Psoas muscle (tissue), 8 donors: Measurements from ENCODE around the gene TTC5. TPM values are rescaled to one million over a fixed set of nuclear protein-coding genes. Genes with fewer than 3 reads are reported as not detected.
A peak's percentile ranks its signal among the peaks of the same experiment; 100 is the strongest.

ENCODE experiments used
- ATAC-seq, 4 donors: fragments of 200-7000 bp; cut with Tn5 transposase; one replicate each; pipeline ENCODE4 v1.9.1; 2020; ENCODE audit warnings: moderate library complexity in 3 of 4, mild to moderate bottlenecking in 2 of 4
- DNase-seq, 2 donors: peaks; one replicate each; pipeline ENCODE4 v3.0.0-alpha.2; 2020
- H3K27ac ChIP-seq: fragments of 200-600 bp; one replicate; pipeline ENCODE4 v1.8.0; 2022
- H3K27me3 ChIP-seq, 3 donors: fragments of 200-600 bp in 1 of 3; one replicate each; pipeline versions ENCODE4 v1.6.1 to v1.8.0; 2013 to 2022; ENCODE audit warnings: low read length in 2 of 3, mild to moderate bottlenecking in 2 of 3, moderate library complexity in 1 of 3; ENCODE audit not compliant: insufficient read depth in 3 of 3
- H3K36me3 ChIP-seq, 2 donors: fragments of 200-600 bp in 1 of 2; one replicate each; pipeline versions ENCODE4 v1.6.1 to v1.8.0; 2013 to 2022; ENCODE audit warnings: low read depth in 1 of 2, mild to moderate bottlenecking in 1 of 2, moderate library complexity in 1 of 2; ENCODE audit not compliant: insufficient read depth in 1 of 2
- H3K4me1 ChIP-seq: fragments of 200-600 bp; one replicate; pipeline ENCODE4 v1.8.0; 2022
- H3K4me3 ChIP-seq: fragments of 200-600 bp; one replicate; pipeline ENCODE4 v1.8.0; 2022; ENCODE audit warnings: mild to moderate bottlenecking
- H3K9me3 ChIP-seq: fragments of 200-600 bp; one replicate; pipeline ENCODE4 v1.8.0; 2022
- WGBS, 3 donors: extraction: QIAGEN DNeasy Blood & Tissue Kit; methylation state at CpG; one replicate each; pipeline versions ENCODE4 v1.1.6 to v1.1.7; 2013; 5-methylcytosine and 5-hydroxymethylcytosine counted together
- intact Hi-C, 2 donors: fragments of 100-400 bp; cut with DNase I; formaldehyde crosslinking; loops; one replicate each; pipeline versions ENCODE4 v1.11.0 to v1.14.2; 2022
- polyA plus RNA-seq, 3 donors: library from polyadenylated mRNA; stranded (reverse); fragments of 200-250 nt; gene quantifications; one replicate each; pipeline ENCODE4 v1.2.3, GENCODE V29; 2013
- total RNA-seq, 4 donors: library from RNA; stranded (reverse); fragmentation: NEBNext Ultra II Directional in 2 of 4; extraction: Animal tissue kit (Norgen Biotek cat#: 25700) in 2 of 4; gene quantifications; one replicate each; pipeline versions ENCODE4 v1.2.1 to v1.2.4, GENCODE V29; 2021 to 2023
- TF ChIP-seq, protein P1 (sequence below): fragments of 200-600 bp; IDR thresholded peaks from one replicate; pipeline ENCODE4 v1.8.0; 2022; ENCODE audit warnings: antibody characterized with exemption
- donor health status: healthy with polysubstance abuse.
- donor health status: DM: no; HTN: no; CAD: no; lungs with moderate emphysema.
- donor health status: Bipolar disorder and iron deficiency.
- donor health status: healthy.
- donor health status: DM: yes; HTN: yes; CAD: no.
- donor health status: DM: no; HTN: no; CAD: no.
- donor health status: DM: no; HTN: no; CAD: no.
- donor health status: DM: yes; HTN: yes; CAD: no.

The TTC5 gene
- total and polyA plus RNA-seq, 7 donors = 3.2 to 10.4 (median 6.2) TPM

DNA sequence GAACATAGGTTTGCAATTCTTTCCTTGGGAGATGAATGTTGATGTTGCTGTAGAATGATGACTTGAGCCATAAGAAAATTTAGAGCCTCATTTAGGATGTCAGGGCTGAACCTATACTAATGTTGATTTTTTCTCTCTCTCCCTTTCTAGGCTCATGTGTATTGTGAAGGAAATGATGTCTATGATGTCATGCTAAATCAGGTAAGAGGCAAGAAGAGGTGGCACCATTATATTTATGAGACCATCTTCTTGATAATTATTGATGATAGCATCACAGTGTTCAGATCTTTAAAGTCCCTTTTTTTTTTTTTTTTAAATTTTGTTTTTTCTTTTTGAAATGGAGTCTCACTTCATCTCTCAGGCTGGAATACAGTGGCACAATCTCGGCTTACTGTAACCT is 41.0 kb upstream of the TTC5 start:
- no peak for DNase-seq
- Histone ChIP-seq H3K36me3 (peaks cover 4 to 69% of the 10 kb centered on the region in 2 donors), H3K4me3 (no peak overlapping the region), H3K4me1 (peaks cover 4% of the 10 kb centered on the region), H3K27me3 (no peaks in the 10 kb centered on the region), H3K27ac (no peak overlapping the region), H3K9me3 (no peaks in the 10 kb centered on the region)
- ATAC-seq = no peak
- TF ChIP-seq, protein P1, sequence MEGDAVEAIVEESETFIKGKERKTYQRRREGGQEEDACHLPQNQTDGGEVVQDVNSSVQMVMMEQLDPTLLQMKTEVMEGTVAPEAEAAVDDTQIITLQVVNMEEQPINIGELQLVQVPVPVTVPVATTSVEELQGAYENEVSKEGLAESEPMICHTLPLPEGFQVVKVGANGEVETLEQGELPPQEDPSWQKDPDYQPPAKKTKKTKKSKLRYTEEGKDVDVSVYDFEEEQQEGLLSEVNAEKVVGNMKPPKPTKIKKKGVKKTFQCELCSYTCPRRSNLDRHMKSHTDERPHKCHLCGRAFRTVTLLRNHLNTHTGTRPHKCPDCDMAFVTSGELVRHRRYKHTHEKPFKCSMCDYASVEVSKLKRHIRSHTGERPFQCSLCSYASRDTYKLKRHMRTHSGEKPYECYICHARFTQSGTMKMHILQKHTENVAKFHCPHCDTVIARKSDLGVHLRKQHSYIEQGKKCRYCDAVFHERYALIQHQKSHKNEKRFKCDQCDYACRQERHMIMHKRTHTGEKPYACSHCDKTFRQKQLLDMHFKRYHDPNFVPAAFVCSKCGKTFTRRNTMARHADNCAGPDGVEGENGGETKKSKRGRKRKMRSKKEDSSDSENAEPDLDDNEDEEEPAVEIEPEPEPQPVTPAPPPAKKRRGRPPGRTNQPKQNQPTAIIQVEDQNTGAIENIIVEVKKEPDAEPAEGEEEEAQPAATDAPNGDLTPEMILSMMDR = no peak
- intact Hi-C loops = loop anchor here (5.0 kb wide), 1 partner anchor 61 kb away; no protein-coding TSS in a partner anchor
- 89 to 100% (median 98%) methylated on average over 1 of the region's 1 CpG for WGBS, 3 donors

DNA sequence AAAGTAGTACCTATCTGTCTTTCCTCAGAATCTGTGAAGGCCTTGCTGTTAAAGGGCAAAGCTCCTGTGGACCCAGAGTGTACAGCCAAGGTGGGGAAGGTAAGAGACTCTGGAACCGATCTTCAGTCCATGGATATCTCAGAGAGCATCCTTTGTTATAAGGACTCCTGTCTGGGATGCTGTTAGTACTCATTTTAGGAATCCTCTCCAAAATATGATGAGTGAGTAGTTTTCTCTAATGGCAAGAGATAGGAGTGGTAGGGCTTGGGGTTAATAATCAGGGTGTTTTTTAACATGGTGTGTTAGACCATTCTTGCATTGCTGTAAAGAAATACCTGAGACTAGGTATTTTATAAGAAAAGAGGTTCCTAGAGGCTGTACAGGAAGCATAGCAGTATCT is 39.6 kb upstream of the TTC5 start:
- TF ChIP-seq, protein P1 = no peak
- 94 to 100% (median 96%) methylated on average over 1 of the region's 1 CpG for WGBS, 3 donors
- Histone ChIP-seq H3K27me3 (no peaks in the 10 kb centered on the region), H3K4me3 (no peak overlapping the region), H3K4me1 (peaks cover 4% of the 10 kb centered on the region), H3K9me3 (no peaks in the 10 kb centered on the region), H3K36me3 (peaks cover 4 to 55% of the 10 kb centered on the region in 2 donors), H3K27ac (no peak overlapping the region)
- ATAC-seq = no peak
- DNase-seq = no peak
- intact Hi-C loops = loop anchor here (5.0 kb wide), 1 partner anchor 62 kb away; no protein-coding TSS in a partner anchor

DNA sequence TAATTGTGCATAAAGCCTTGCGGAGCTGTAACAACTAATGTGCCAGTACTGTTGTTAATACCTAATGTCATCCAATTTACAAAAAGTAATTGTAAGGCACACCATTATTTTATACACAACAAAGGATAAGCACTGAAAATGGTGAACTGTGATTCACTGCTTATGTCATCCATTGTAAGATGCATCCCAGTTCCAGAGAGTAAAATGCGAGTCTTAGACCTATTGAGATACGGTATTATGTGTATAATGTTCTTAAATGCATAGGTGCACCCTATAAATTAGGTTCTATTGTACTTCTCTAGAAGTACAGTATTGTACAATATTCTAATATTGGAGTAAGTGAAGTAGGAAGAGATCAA is 38.1 kb upstream of the TTC5 start:
- no peak for ATAC-seq
- TF ChIP-seq, protein P1 = no peak
- peaks cover 2 to 40% of the 10 kb centered on the region in 2 donors for H3K36me3 ChIP-seq
- WGBS, 3 donors = 0 to 2% (median 1%) methylated on average over 3 of the region's 3 CpGs
- no peaks in the 10 kb centered on the region for H3K9me3 ChIP-seq
- intact Hi-C loops = loop anchor here (2.0 to 5.0 kb wide), 2 partner anchors 111 to 118 kb away; partner anchors contain the start of genes APEX1 (in 1 of the 2), OSGEP (in 1 of the 2) and PIP4P1 (in 1 of the 2)
- peak overlapping the region; percentile 90 for H3K4me3 ChIP-seq
- H3K4me1 ChIP-seq = peaks cover 4% of the 10 kb centered on the region
- H3K27me3 ChIP-seq = no peaks in the 10 kb centered on the region
- DNase-seq = no peak
- peak overlapping the region; percentile 93 for H3K27ac ChIP-seq

DNA sequence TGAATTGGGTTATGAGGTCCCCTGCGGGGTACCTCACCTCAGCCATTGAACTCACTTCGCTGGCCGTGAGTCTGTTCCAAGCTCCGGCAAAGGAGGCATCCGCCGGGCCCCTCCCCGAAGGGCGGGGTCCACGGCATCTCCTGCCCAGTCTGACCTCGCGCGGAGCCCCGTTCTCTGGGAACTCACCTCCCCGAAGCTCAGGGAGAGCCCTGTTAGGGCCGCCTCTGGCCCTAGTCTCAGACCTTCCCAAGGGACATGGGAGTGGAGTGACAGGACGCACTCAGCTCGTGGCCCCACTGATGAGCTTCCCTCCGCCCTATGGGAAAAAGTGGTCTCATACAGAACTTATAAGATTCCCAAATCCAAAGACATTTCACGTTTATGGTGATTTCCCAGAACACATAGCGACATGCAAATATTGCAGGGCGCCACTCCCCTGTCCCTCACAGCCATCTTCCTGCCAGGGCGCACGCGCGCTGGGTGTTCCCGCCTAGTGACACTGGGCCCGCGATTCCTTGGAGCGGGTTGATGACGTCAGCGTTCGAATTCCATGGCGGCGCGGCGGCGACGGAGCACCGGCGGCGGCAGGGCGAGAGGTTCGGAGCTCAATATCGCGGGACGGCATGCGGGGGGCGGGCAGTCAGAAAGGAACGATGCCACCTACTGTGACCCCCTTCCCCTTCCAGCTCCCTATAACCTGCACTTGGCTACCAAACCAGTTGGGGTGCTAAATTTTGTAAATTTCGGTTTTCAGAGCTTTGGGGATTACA is 37.5 kb upstream of the TTC5 start, which contains the start of gene PARP2:
TSS of gene PARP2 (plus strand) at position 544 of the 770 bp plus-strand sequence. CDS start at position 551, 7 bp downstream.
- 0% methylated on average over 50 of the region's 50 CpGs for WGBS, 3 donors
- peak within 1 kb of the TSS; percentile 93 for H3K27ac ChIP-seq
- peak within 1 kb of the TSS; percentile 90 for H3K4me3 ChIP-seq
- no peaks in the 10 kb centered on the region for H3K27me3 ChIP-seq
- peak; percentile 97 to 99 for DNase-seq
- no peaks in the 10 kb centered on the region for H3K9me3 ChIP-seq
- intact Hi-C loops = loop anchor here (2.0 to 5.0 kb wide), 2 partner anchors 112 to 119 kb away; partner anchors contain the start of genes APEX1 (in 1 of the 2), OSGEP (in 1 of the 2) and PIP4P1 (in 1 of the 2)
- TF ChIP-seq, protein P1 = peak; percentile 8
- peaks cover 4% of the 10 kb centered on the region for H3K4me1 ChIP-seq
- peak; percentile 96 to 97 (median 97) for ATAC-seq
- H3K36me3 ChIP-seq = peaks cover 2 to 34% of the 10 kb centered on the region in 2 donors
